Keratinocyte (primary cell): ENCODE data around the gene PCP2. TPM values are rescaled to one million over a fixed set of nuclear protein-coding genes. Genes with fewer than 3 reads are reported as not detected.

Source experiments
- DNase-seq: peaks from one replicate; pipeline ENCODE4 v3.0.0-alpha.2; 2011; ENCODE audit warnings: low read depth, missing footprints, low spot score
- FAIRE-seq: peaks from 2 replicates; lab custom pipeline; 2011; peaks lifted over from hg19 to GRCh38; lab: Jason Lieb, UNC
- H2AFZ ChIP-seq: 2 replicates; pipeline ENCODE4 v1.6.0; 2012; ENCODE audit warnings: low read length, control low read depth, inconsistent platforms; ENCODE audit not compliant: control insufficient read depth
- H3K27ac ChIP-seq: 2 replicates; pipeline ENCODE4 v1.5.1; 2011; ENCODE audit warnings: low read length; ENCODE audit not compliant: control insufficient read depth, insufficient read depth
- H3K27me3 ChIP-seq: 3 replicates; pipeline ENCODE4 v1.6.0; 2011; ENCODE audit warnings: low read length; ENCODE audit not compliant: control insufficient read depth, insufficient read depth; ENCODE audit errors: extremely low read depth
- H3K36me3 ChIP-seq, 2 experiments: 2 replicates in 1 of 2; 3 replicates in 1 of 2; pipeline ENCODE4 v1.5.1; 2011; ENCODE audit warnings: low read length in 2 of 2, mild to moderate bottlenecking in 1 of 2; ENCODE audit not compliant: control insufficient read depth in 2 of 2, insufficient read depth in 2 of 2; ENCODE audit errors: extremely low read depth in 1 of 2
- H3K4me1 ChIP-seq: 3 replicates; pipeline ENCODE4 v1.5.1; 2011; ENCODE audit warnings: low read length; ENCODE audit not compliant: control insufficient read depth, insufficient read depth; ENCODE audit errors: extremely low read depth
- H3K4me2 ChIP-seq: 3 replicates; pipeline ENCODE4 v1.6.0; 2011; ENCODE audit warnings: low read depth, low read length; ENCODE audit not compliant: control insufficient read depth, insufficient read depth; ENCODE audit errors: extremely low read depth
- H3K4me3 ChIP-seq, 3 experiments: fragments of 200-600 bp in 1 of 3; sonication (generic) in 1 of 3; 2 replicates in 2 of 3; 3 replicates in 1 of 3; pipeline ENCODE4 v1.5.1; 2011 to 2016; ENCODE audit warnings: low read length in 3 of 3, mild to moderate bottlenecking in 3 of 3, control low read depth in 2 of 3, inconsistent platforms in 1 of 3, low read depth in 1 of 3, mixed read lengths in 1 of 3, mixed run types in 1 of 3, moderate library complexity in 1 of 3; ENCODE audit not compliant: control insufficient read depth in 2 of 3, insufficient read depth in 2 of 3; ENCODE audit errors: extremely low read depth in 1 of 3
- H3K79me2 ChIP-seq: 2 replicates; pipeline ENCODE4 v1.6.0; 2012; ENCODE audit warnings: low read length; ENCODE audit not compliant: control insufficient read depth, insufficient read depth
- H3K9ac ChIP-seq: 3 replicates; pipeline ENCODE4 v1.6.0; 2011; ENCODE audit warnings: low read length; ENCODE audit not compliant: control insufficient read depth, insufficient read depth; ENCODE audit errors: extremely low read depth
- H3K9me1 ChIP-seq: 3 replicates; pipeline ENCODE4 v1.6.0; 2011; ENCODE audit warnings: low read length; ENCODE audit not compliant: control insufficient read depth, insufficient read depth; ENCODE audit errors: extremely low read depth
- H3K9me3 ChIP-seq: 2 replicates; pipeline ENCODE4 v1.5.1; 2012; ENCODE audit warnings: low read depth, low read length; ENCODE audit not compliant: control insufficient read depth
- H4K20me1 ChIP-seq: 3 replicates; pipeline ENCODE4 v1.6.0; 2011; ENCODE audit warnings: low read length; ENCODE audit not compliant: control insufficient read depth, insufficient read depth; ENCODE audit errors: extremely low read depth
- CTCF ChIP-seq, 3 experiments: IDR thresholded peaks in 1 of 3; conservative IDR thresholded peaks in 1 of 3; optimal IDR thresholded peaks in 1 of 3; 2 replicates in 2 of 3; 3 replicates in 1 of 3; pipeline versions ENCODE3 to v1.5.1; 2011; ENCODE audit warnings: low read length in 3 of 3, mild to moderate bottlenecking in 3 of 3, moderate library complexity in 2 of 3, control low read depth in 1 of 3, inconsistent platforms in 1 of 3; ENCODE audit not compliant: insufficient read depth in 2 of 3; ENCODE audit errors: extremely low read depth in 1 of 3
- EZH2 ChIP-seq: IDR thresholded peaks from one replicate; pipeline ENCODE4 v1.6.1; 2012; ENCODE audit warnings: inconsistent platforms, mild to moderate bottlenecking, low read length, moderate library complexity
- dilution Hi-C: fragments of 300-500 bp; cut with MboI; formaldehyde crosslinking; loops from one replicate; pipeline ENCODE4 v1.7.0; 2020; ENCODE audit warnings: low sequenced_read_pairs; ENCODE audit not compliant: extremely low pct_ligation_motif_present
- polyA plus RNA-seq, 5 experiments: library from polyadenylated mRNA; depleted of rRNA in 3 of 5; stranded (reverse) in 3 of 5; stranded (forward) in 1 of 5; unstranded in 1 of 5; fragments of >200 nt; gene quantifications; 1 replicate in 1 of 5; 2 replicates in 3 of 5; 3 replicates in 1 of 5; pipeline versions ENCODE4 v1.2.1 to v1.2.3, GENCODE V29; 2011 to 2012; ENCODE audit warnings: missing spikeins in 2 of 5, low read depth in 1 of 5, low replicate concordance in 1 of 5

The PCP2 gene
- polyA plus RNA-seq, 1 donor (not counting 4 experiments of a cell fraction or from before 2014, with no cell fraction given), result not detected

GRCh38 chr19:7610491-7611240 lies 22.9 kb downstream of the PCP2 start:
- no peak for DNase-seq
- no peaks in the 10 kb centered on the region for H3K79me2 ChIP-seq
- H3K9ac ChIP-seq, result no peak overlapping the region
- H3K4me2 ChIP-seq, result no peak overlapping the region
- peaks cover 13 to 18% of the 10 kb centered on the region in 2 experiments for H3K36me3 ChIP-seq
- H3K27ac ChIP-seq, result no peak overlapping the region
- no peak for FAIRE-seq
- no peaks in the 10 kb centered on the region for H3K9me3 ChIP-seq
- dilution Hi-C loops, result no loop called here
- H3K9me1 ChIP-seq, result no peaks in the 10 kb centered on the region
- H3K4me3 ChIP-seq, result no peak overlapping the region
- H2AFZ ChIP-seq, result no peak overlapping the region
- TF ChIP-seq CTCF (optimal IDR thresholded peaks at IDR 0.05 in 1 of 3, IDR thresholded peaks at IDR 0.05 in 1 of 3, conservative IDR thresholded peaks at IDR 0.05 in 1 of 3; ENCODE audit: extremely low read depth in 1 of 3, insufficient read depth in 2 of 3, low read length in 3 of 3) (no peak), EZH2 (no peak)
- H4K20me1 ChIP-seq, result no peaks in the 10 kb centered on the region
- no peaks in the 10 kb centered on the region for H3K27me3 ChIP-seq
- H3K4me1 ChIP-seq, result no peaks in the 10 kb centered on the region

- TF ChIP-seq CTCF (optimal IDR thresholded peaks at IDR 0.05 in 1 of 3, IDR thresholded peaks at IDR 0.05 in 1 of 3, conservative IDR thresholded peaks at IDR 0.05 in 1 of 3; ENCODE audit: extremely low read depth in 1 of 3, insufficient read depth in 2 of 3, low read length in 3 of 3), result no peak
- no peak for TF ChIP-seq EZH2
- Histone ChIP-seq H4K20me1 (no peaks in the 10 kb centered on the region), H3K79me2 (no peaks in the 10 kb centered on the region), H3K27ac (no peak overlapping the region), H3K4me2 (no peak overlapping the region), H3K9ac (no peak overlapping the region), H3K9me3 (no peaks in the 10 kb centered on the region), H3K27me3 (no peaks in the 10 kb centered on the region), H3K9me1 (no peaks in the 10 kb centered on the region), H3K4me3 (no peak overlapping the region), H3K36me3 (peaks cover 13 to 14% of the 10 kb centered on the region in 2 experiments), H3K4me1 (no peaks in the 10 kb centered on the region), H2AFZ (no peak overlapping the region)
- no peak for FAIRE-seq
- dilution Hi-C loops, result no loop called here
- no peak for DNase-seq
These were observed 25.5 kb downstream of the PCP2 start for GRCh38 chr19:7607874-7608560.
